Measurements from ENCODE around the gene SLC4A5.

Gene SLC4A5

DNA sequence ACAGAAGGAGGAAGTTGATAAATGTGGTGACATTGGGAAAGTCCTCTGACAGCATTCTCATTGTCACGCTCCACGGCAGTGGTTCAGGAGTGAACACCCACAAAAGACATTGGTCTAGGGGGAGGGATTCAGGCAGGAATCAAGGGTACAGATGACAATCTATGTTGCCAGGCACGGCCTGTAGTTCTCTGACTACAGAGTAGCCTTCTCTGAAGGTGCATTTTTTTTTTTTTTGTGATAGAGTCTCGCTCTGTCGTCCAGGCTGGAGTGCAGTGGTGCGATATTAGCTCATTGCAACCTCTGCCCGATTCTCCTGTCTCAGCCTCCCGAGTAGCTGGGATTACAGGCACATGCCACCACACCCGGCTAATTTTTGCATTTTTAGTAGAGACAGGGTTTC lies 157.2 kb downstream of the SLC4A5 start:
- CTCF ChIA-PET: interaction anchor here (0.9 to 3.7 kb wide), 2 partner anchors 8 to 12 kb away, joined by 3 to 26 read pairs; partner anchors contain the start of genes MOB1A and MTHFD2
- TF ChIP-seq, protein P1, sequence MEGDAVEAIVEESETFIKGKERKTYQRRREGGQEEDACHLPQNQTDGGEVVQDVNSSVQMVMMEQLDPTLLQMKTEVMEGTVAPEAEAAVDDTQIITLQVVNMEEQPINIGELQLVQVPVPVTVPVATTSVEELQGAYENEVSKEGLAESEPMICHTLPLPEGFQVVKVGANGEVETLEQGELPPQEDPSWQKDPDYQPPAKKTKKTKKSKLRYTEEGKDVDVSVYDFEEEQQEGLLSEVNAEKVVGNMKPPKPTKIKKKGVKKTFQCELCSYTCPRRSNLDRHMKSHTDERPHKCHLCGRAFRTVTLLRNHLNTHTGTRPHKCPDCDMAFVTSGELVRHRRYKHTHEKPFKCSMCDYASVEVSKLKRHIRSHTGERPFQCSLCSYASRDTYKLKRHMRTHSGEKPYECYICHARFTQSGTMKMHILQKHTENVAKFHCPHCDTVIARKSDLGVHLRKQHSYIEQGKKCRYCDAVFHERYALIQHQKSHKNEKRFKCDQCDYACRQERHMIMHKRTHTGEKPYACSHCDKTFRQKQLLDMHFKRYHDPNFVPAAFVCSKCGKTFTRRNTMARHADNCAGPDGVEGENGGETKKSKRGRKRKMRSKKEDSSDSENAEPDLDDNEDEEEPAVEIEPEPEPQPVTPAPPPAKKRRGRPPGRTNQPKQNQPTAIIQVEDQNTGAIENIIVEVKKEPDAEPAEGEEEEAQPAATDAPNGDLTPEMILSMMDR (IDR thresholded peaks at IDR 0.05; ENCODE audit: control extremely low read depth, extremely low read depth, low read depth, missing control alignments): no peak
- POLR2A ChIA-PET: no interaction called here
- peak; percentile 71 for DNase-seq (ENCODE audit: extremely low spot score)

DNA sequence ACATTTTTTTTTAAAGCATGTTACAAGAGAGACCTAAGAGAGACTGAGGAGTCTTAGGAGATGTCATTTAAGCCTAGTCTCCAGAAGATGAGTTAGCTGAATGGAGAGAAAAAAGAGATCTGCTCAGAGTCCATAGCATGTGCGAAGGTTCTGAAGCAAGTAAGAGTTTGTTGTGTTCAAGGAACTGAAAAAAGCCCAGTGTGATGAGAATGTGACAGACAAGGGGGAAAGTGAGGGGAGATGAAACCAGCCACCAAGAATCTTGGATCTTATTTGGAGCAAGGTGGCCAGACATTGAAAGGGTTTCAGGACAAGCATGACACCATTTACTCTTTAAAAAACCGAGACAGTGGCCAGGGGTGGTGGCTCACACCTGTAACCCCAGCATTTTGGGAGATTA lies 159.3 kb downstream of the SLC4A5 start:
- CTCF ChIA-PET: interaction anchor here (1.0 to 3.7 kb wide), 5 partner anchors 9 to 20 kb away, joined by 3 to 26 read pairs (median 3); partner anchors contain the start of gene MTHFD2
- DNase-seq (ENCODE audit: extremely low spot score): no peak
- TF ChIP-seq, protein P1 (IDR thresholded peaks at IDR 0.05; ENCODE audit: control extremely low read depth, extremely low read depth, low read depth, missing control alignments): no peak
- POLR2A ChIA-PET: interaction anchor here (0.6 to 1.3 kb wide), 2 partner anchors 9 to 15 kb away, joined by 3 to 8 read pairs; partner anchors contain the start of gene MTHFD2

DNA sequence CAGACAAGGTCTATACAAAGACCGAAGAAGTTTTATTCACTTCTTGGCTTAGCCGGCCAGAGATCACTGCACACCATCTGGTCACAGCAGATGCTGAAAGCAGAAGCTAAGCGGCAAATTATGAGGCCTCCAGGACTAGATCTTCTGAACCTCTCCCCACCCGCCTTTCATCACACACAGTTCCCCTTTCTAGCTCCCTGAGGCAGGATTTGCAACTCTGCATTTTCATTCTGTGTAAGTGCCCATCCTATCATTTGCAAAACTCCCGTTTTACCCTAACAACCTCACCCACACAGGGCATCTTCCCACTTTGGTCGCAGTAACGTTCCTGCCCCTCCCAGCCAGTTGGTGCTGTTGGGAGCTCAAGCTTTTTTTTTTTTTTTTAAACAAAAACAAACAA lies 161.5 kb downstream of the SLC4A5 start:
- peak; percentile 63 for DNase-seq (ENCODE audit: extremely low spot score)
- CTCF ChIA-PET: interaction anchor here (0.9 to 5.6 kb wide), 6 partner anchors 10 to 154 kb away, joined by 3 to 75 read pairs (median 5); partner anchors contain the start of gene MTHFD2

DNA sequence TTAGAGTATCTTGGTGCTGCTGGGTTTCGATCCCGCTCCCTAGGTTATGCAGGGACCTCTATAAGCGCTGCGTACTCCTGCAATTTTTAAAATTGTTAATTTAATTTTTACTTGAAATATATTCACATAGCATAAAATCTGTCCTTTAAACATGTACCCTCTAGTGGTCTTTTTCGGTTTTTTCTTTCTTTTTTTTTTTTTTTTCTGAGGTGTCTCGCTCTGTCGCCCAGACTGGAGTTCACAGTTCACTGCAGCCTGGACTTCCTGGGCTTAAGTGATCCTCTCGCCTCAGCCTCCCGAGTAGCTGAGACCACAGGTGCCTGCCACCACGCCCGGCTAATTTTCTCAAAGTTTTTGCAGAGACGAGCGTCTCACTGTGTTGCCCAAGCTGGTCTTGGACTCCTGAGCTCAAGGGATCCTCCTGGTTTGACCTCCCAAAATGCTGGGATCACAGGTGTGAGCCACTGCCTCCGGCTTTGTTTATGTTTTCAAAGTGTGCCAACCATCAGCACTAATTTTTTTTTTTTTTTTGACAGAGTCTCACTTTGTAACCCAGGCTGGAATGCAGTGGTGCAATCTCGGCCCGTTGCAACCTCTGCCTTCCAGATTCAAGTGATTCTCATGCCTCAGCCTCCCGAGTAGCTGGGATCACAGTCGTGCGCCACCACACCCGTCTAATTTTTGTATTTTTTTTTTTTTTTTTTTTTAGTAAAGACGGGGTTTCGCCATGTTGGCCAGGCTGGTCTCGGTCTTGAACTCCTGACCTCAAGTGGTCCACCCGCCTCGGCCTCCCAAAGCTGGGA lies 164.0 kb downstream of the SLC4A5 start:
- ChIA-PET CTCF (interaction anchor here (1.1 to 5.6 kb wide), 11 partner anchors 11 to 357 kb away, joined by 3 to 75 read pairs (median 5); partner anchors contain the start of genes BOLA3 and MTHFD2), POLR2A (interaction anchor here (0.7 to 1.7 kb wide), 8 partner anchors 10 to 147 kb away, joined by 3 to 26 read pairs (median 4); partner anchors contain the start of gene MTHFD2)
- no peak for DNase-seq (ENCODE audit: extremely low spot score)
- TF ChIP-seq, protein P1 (IDR thresholded peaks at IDR 0.05; ENCODE audit: control extremely low read depth, extremely low read depth, low read depth, missing control alignments): no peak

More for the DNA sequence above, 161.5 kb downstream of the SLC4A5 start:
- TF ChIP-seq, protein P1 (IDR thresholded peaks at IDR 0.05; ENCODE audit: control extremely low read depth, extremely low read depth, low read depth, missing control alignments): no peak
- POLR2A ChIA-PET: interaction anchor here (0.6 to 1.9 kb wide), 5 partner anchors 10 to 301 kb away, joined by 3 to 16 read pairs (median 4); partner anchors contain the start of gene MTHFD2

DNA sequence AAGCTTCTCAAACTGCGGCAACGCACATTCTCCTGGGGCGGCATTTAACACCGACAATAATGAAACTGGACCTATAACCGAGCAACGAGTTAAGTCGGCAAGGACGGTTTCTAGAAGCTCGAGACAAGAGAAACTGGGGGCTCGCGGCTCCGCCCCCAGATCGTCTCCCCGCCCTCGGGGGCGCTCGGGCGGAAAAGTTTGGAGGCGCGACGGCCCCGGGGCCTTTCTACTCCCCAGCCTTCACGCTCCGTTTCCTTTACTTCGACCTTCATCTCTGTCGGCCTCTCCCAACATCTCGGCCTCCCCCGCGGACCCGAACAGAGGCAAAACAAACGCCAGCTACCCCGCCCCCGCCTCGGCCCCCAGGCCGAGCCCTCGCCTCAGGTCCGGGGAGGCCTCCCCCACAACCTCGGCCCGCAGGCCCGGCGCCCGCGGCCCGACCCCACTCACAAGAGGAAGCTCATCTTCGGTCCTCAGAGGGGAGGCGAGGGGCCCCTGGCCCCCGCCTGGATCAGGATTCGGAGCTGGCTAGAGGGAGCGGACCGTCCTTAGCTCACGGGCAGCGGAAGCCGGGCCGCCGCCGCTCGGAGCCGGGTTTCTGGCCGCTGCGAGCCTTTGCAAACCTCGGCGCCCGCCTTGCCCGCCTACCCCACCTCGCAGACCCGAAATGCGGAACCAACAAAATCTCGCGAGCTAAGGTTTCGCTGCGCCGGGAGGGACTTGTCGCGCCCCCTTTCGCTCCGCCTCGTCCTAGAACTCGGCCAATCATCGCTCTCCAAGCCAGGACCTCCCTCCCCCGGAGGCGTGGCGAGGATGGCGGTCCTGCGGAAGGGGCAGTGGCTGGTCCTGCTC lies 164.8 kb downstream of the SLC4A5 start, which contains the start of gene MOB1A:
Gene MOB1A (minus strand): TSS at position 669 of the 852 bp plus-strand sequence. CDS start 205 bp downstream, at position 464.
- ChIA-PET POLR2A (interaction anchor here (0.7 to 1.7 kb wide), 11 partner anchors 9 to 303 kb away, joined by 3 to 26 read pairs (median 4); partner anchors contain the start of gene MTHFD2), CTCF (interaction anchor here (0.7 to 5.6 kb wide), 14 partner anchors 8 to 356 kb away, joined by 3 to 75 read pairs (median 4); partner anchors contain the start of genes BOLA3 and MTHFD2)
- TF ChIP-seq, protein P1 (IDR thresholded peaks at IDR 0.05; ENCODE audit: control extremely low read depth, extremely low read depth, low read depth, missing control alignments): no peak
- DNase-seq (ENCODE audit: extremely low spot score): peak; percentile 94
